Measurements from ENCODE around the gene SMAD3.

The SMAD3 gene

GRCh38 chr15:67125589-67126502 is 60.4 kb downstream of the SMAD3 start:
- H3K27ac ChIP-seq: no peak overlapping the region

GRCh38 chr15:67126551-67127330 is 61.3 kb downstream of the SMAD3 start:
- no peak overlapping the region for H3K27ac ChIP-seq

More at GRCh38 chr15:67125589-67126502, 60.4 kb downstream of the SMAD3 start:
- TF ChIP-seq CTCF (conservative IDR thresholded peaks at IDR 0.05) (no peak), ZFX (IDR thresholded peaks at IDR 0.05) (no peak)

GRCh38 chr15:67127331-67127664 is 61.9 kb downstream of the SMAD3 start:
- no peak for TF ChIP-seq ZFX (IDR thresholded peaks at IDR 0.05)
- H3K27ac ChIP-seq: no peak overlapping the region

More at GRCh38 chr15:67126551-67127330, 61.3 kb downstream of the SMAD3 start:
- no peak for TF ChIP-seq ZFX (IDR thresholded peaks at IDR 0.05)
- no peak for TF ChIP-seq CTCF (conservative IDR thresholded peaks at IDR 0.05)

GRCh38 chr15:67127965-67128364 is 62.6 kb downstream of the SMAD3 start:
- no peak overlapping the region for H3K27ac ChIP-seq
- TF ChIP-seq CTCF (conservative IDR thresholded peaks at IDR 0.05): no peak
- no peak for TF ChIP-seq ZFX (IDR thresholded peaks at IDR 0.05)

- H3K27ac ChIP-seq: no peak overlapping the region
- TF ChIP-seq ZFX (IDR thresholded peaks at IDR 0.05) (no peak), CTCF (conservative IDR thresholded peaks at IDR 0.05) (no peak)
Measured at GRCh38 chr15:67130166-67130565, 64.8 kb downstream of the SMAD3 start.

GRCh38 chr15:67130673-67131601 is 65.5 kb downstream of the SMAD3 start:
- no peak overlapping the region for H3K27ac ChIP-seq
- TF ChIP-seq ZFX (IDR thresholded peaks at IDR 0.05) (no peak), CTCF (conservative IDR thresholded peaks at IDR 0.05) (no peak)

- no peak overlapping the region for H3K27ac ChIP-seq
- TF ChIP-seq ZFX (IDR thresholded peaks at IDR 0.05): no peak
- TF ChIP-seq CTCF (conservative IDR thresholded peaks at IDR 0.05): no peak
Measured at GRCh38 chr15:67132276-67132675, 66.9 kb downstream of the SMAD3 start.

Data from C4-2B (cell line).